ENCODE results near the gene SGK1. TPM values are rescaled to one million over a fixed set of nuclear protein-coding genes. Genes with fewer than 3 reads are reported as not detected.

Gene SGK1
- total RNA-seq, 1 experiment from 2014 or later = 42.6 TPM

DNA sequence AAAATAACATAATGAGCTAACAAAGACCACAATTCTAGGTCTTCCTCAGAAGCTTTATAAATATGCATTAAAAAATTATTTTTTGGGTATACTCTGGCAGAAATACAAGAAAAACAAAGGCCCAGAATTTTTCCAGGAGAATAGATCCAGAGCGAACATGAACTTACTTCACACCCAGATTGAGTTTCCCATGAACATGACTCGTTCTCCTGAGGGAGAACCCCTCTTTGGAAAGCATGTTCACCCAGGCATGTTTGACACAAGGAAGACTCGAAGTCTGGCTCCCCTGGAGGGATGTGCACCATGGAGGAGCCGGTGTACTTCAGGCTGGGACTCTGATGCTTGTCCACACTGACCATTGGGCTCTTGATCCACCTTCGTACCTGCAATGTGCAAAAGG is 56.1 kb downstream of the SGK1 start:
- CTCF ChIA-PET = interaction anchor here (0.6 kb wide), 1 partner anchor 154 kb away, joined by 3 read pairs; no protein-coding TSS in a partner anchor
- Mint-ChIP-seq H3K4me1 (ENCODE audit: low read depth, unreplicated experiment) (no peaks in the 10 kb centered on the region), H3K27ac (ENCODE audit: unreplicated experiment) (no peak overlapping the region), H3K36me3 (ENCODE audit: insufficient read depth, unreplicated experiment) (no peaks in the 10 kb centered on the region), H3K9me3 (ENCODE audit: unreplicated experiment) (no peaks in the 10 kb centered on the region), H3K27me3 (ENCODE audit: insufficient read depth, unreplicated experiment) (no peaks in the 10 kb centered on the region), H3K4me3 (ENCODE audit: unreplicated experiment) (no peak overlapping the region)
- intact Hi-C loops (cut with micrococcal nuclease; ENCODE audit: unreplicated experiment) = no loop called here
- no peaks in the 10 kb centered on the region for H3K9me3 ChIP-seq
- H3K36me3 ChIP-seq (ENCODE audit: control insufficient read depth, insufficient read depth, low read length) = no peaks in the 10 kb centered on the region
- H3K4me1 ChIP-seq = no peaks in the 10 kb centered on the region
- DNase-seq = no peak
- H3K4me3 ChIP-seq (ENCODE audit: low read depth, low read length) = no peak overlapping the region
- TF ChIP-seq, protein P1, sequence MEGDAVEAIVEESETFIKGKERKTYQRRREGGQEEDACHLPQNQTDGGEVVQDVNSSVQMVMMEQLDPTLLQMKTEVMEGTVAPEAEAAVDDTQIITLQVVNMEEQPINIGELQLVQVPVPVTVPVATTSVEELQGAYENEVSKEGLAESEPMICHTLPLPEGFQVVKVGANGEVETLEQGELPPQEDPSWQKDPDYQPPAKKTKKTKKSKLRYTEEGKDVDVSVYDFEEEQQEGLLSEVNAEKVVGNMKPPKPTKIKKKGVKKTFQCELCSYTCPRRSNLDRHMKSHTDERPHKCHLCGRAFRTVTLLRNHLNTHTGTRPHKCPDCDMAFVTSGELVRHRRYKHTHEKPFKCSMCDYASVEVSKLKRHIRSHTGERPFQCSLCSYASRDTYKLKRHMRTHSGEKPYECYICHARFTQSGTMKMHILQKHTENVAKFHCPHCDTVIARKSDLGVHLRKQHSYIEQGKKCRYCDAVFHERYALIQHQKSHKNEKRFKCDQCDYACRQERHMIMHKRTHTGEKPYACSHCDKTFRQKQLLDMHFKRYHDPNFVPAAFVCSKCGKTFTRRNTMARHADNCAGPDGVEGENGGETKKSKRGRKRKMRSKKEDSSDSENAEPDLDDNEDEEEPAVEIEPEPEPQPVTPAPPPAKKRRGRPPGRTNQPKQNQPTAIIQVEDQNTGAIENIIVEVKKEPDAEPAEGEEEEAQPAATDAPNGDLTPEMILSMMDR (IDR thresholded peaks at IDR 0.05; ENCODE audit: insufficient read depth in 1 of 2, low read depth in 1 of 2, low read length in 1 of 2, severe bottlenecking in 1 of 2, unreplicated experiment in 1 of 2) = no peak
- no peaks in the 10 kb centered on the region for H3K27me3 ChIP-seq (replicated peaks; ENCODE audit: control insufficient read depth, insufficient read depth, low read length)
- no TSS peak for BruUV-seq (replicated peaks)
- POLR2A ChIA-PET = no interaction called here

DNA sequence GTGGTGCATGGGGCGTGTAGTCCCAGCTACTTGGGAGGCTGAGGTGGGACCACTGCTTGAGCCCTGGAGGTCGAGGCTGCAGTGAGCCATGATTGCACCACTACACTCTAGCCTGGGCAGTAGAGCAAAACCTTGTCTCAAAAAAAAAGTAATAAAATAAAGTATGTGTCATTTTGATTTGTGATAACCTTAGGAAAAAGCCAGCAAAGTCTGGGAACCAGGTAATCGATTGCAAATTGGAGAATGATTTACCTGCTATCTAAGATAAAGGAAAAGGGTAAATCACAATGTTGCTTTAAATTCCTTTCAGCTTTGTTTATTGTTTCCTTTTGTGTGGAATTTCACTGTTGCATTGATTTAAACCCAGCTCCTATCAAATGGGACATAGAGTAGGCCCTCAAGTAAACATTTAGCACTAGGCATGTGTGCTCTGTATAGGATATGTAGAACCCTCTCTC is 59.0 kb downstream of the SGK1 start:
- Mint-ChIP-seq H3K36me3 (ENCODE audit: insufficient read depth, unreplicated experiment) (no peaks in the 10 kb centered on the region), H3K9me3 (ENCODE audit: unreplicated experiment) (no peaks in the 10 kb centered on the region), H3K4me3 (ENCODE audit: unreplicated experiment) (no peak overlapping the region), H3K27me3 (ENCODE audit: insufficient read depth, unreplicated experiment) (no peaks in the 10 kb centered on the region), H3K4me1 (ENCODE audit: low read depth, unreplicated experiment) (peaks cover 4% of the 10 kb centered on the region), H3K27ac (ENCODE audit: unreplicated experiment) (no peak overlapping the region)
- Histone ChIP-seq H3K4me3 (ENCODE audit: low read depth, low read length) (no peak overlapping the region), H3K4me1 (no peaks in the 10 kb centered on the region), H3K9me3 (no peaks in the 10 kb centered on the region), H3K27me3 (replicated peaks; ENCODE audit: control insufficient read depth, insufficient read depth, low read length) (no peaks in the 10 kb centered on the region), H3K36me3 (ENCODE audit: control insufficient read depth, insufficient read depth, low read length) (no peaks in the 10 kb centered on the region)
- BruUV-seq (replicated peaks) = no TSS peak
- CTCF ChIA-PET = no interaction called here
- intact Hi-C loops (cut with micrococcal nuclease; ENCODE audit: unreplicated experiment) = no loop called here
- DNase-seq = no peak
- TF ChIP-seq, protein P1 (IDR thresholded peaks at IDR 0.05; ENCODE audit: insufficient read depth in 1 of 2, low read depth in 1 of 2, low read length in 1 of 2, severe bottlenecking in 1 of 2, unreplicated experiment in 1 of 2) = no peak
- POLR2A ChIA-PET = no interaction called here

DNA sequence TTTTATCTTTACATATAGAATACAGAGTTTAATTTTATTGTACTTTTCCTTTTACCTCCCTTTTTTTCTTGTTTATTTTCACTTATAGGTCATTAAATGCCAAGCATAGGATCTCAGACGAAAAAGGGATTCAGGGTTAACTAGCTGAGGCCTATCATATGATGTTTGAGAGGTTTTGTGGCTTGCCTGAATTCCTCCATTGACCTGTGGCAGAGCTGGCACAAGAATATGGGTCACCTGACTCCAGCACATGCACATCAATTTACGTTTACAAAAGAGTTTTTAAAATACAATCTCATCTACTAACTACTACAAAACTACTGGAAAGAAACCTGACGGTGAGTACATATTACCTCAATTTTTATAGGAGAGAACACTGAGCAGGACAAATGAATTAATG is 60.4 kb downstream of the SGK1 start:
- H3K9me3 Mint-ChIP-seq (ENCODE audit: unreplicated experiment) = no peaks in the 10 kb centered on the region
- Histone ChIP-seq H3K36me3 (ENCODE audit: control insufficient read depth, insufficient read depth, low read length) (no peaks in the 10 kb centered on the region), H3K27me3 (replicated peaks; ENCODE audit: control insufficient read depth, insufficient read depth, low read length) (no peaks in the 10 kb centered on the region), H3K4me3 (ENCODE audit: low read depth, low read length) (no peak overlapping the region), H3K4me1 (no peaks in the 10 kb centered on the region), H3K9me3 (no peaks in the 10 kb centered on the region)
- ChIA-PET CTCF (no interaction called here), POLR2A (no interaction called here)
- BruUV-seq (replicated peaks) = no TSS peak
- no peak for DNase-seq
- no peaks in the 10 kb centered on the region for H3K36me3 Mint-ChIP-seq (ENCODE audit: insufficient read depth, unreplicated experiment)
- intact Hi-C loops (cut with micrococcal nuclease; ENCODE audit: unreplicated experiment) = no loop called here
- TF ChIP-seq, protein P1 (IDR thresholded peaks at IDR 0.05; ENCODE audit: insufficient read depth in 1 of 2, low read depth in 1 of 2, low read length in 1 of 2, severe bottlenecking in 1 of 2, unreplicated experiment in 1 of 2) = no peak
- H3K4me1 Mint-ChIP-seq (ENCODE audit: low read depth, unreplicated experiment) = peaks cover 7% of the 10 kb centered on the region
- H3K27me3 Mint-ChIP-seq (ENCODE audit: insufficient read depth, unreplicated experiment) = no peaks in the 10 kb centered on the region
- no peak overlapping the region for H3K4me3 Mint-ChIP-seq (ENCODE audit: unreplicated experiment)
- H3K27ac Mint-ChIP-seq (ENCODE audit: unreplicated experiment) = no peak overlapping the region

Measured in Caco-2 (cell line).